HEK293 (cell line): Measurements from ENCODE around the gene LGALS7.

Source experiments
- CTCF ChIA-PET: fragments of 350-600 bp; formaldehyde crosslinking; extraction: SDS; loops from one replicate; lab custom pipeline; 2021; ENCODE audit warnings: antibody characterized with exemption; lab: Yijun Ruan, JAX
- POLR2A ChIA-PET: fragments of 300-600 bp; formaldehyde crosslinking; extraction: SDS; loops from one replicate; lab custom pipeline; 2020; ENCODE audit warnings: antibody characterized with exemption, inconsistent platforms; lab: Yijun Ruan, JAX
- H3K27ac ChIP-seq: fragments of 200-500 bp; sonication (Bioruptor generic); 2 replicates; pipeline ENCODE4 v1.5.1; 2014; ENCODE audit warnings: low read depth, low read length, control low read depth, inconsistent platforms; ENCODE audit errors: extremely low read depth
- H3K36me3 ChIP-seq, 2 experiments: fragments of 200-500 bp in 1 of 2; sonication (Bioruptor generic) in 1 of 2; 1 replicate in 1 of 2; 2 replicates in 1 of 2; pipeline ENCODE4 v1.5.1; 2014 to 2017; ENCODE audit warnings: inconsistent platforms in 2 of 2, low read length in 2 of 2; ENCODE audit not compliant: control insufficient read depth in 2 of 2, insufficient read depth in 1 of 2
- H3K4me1 ChIP-seq: fragments of 200-500 bp; sonication (Bioruptor generic); 2 replicates; pipeline ENCODE4 v1.5.1; 2014; ENCODE audit warnings: mild to moderate bottlenecking, low read length, inconsistent platforms; ENCODE audit not compliant: control insufficient read depth, insufficient read depth
- H3K4me3 ChIP-seq: 2 replicates; pipeline ENCODE4 v1.5.1; 2011; ENCODE audit warnings: low read depth, mild to moderate bottlenecking, control low read depth, low read length, moderate library complexity
- H3K9me3 ChIP-seq: fragments of 200-500 bp; sonication (Bioruptor generic); 2 replicates; pipeline ENCODE4 v1.5.1; 2014; ENCODE audit warnings: low read depth, low read length, inconsistent platforms; ENCODE audit not compliant: control insufficient read depth, insufficient read depth
- BCL11A ChIP-seq: fragments of 450-650 bp; formaldehyde crosslinking; IDR thresholded peaks from 2 replicates; pipeline ENCODE4 v1.5.1; 2016; ENCODE audit warnings: low read depth, missing biosample characterization, missing genetic modification characterization
- GLIS2 ChIP-seq: fragments of 450-650 bp; formaldehyde crosslinking; IDR thresholded peaks from 2 replicates; pipeline ENCODE4 v1.5.1; 2016; ENCODE audit warnings: missing biosample characterization, missing genetic modification characterization
- KLF1 ChIP-seq: fragments of 450-650 bp; formaldehyde crosslinking; IDR thresholded peaks from 2 replicates; pipeline ENCODE4 v1.5.1; 2016; ENCODE audit warnings: missing biosample characterization, missing genetic modification characterization
- KLF10 ChIP-seq: fragments of 450-650 bp; IDR thresholded peaks from 2 replicates; pipeline ENCODE4 v1.5.1; 2018; ENCODE audit warnings: missing biosample characterization, mild to moderate bottlenecking, missing genetic modification characterization
- KLF9 ChIP-seq: fragments of 450-650 bp; formaldehyde crosslinking; IDR thresholded peaks from 2 replicates; pipeline ENCODE4 v1.5.1; 2016; ENCODE audit warnings: missing biosample characterization, missing genetic modification characterization, low read depth
- MYNN ChIP-seq: fragments of 450-650 bp; formaldehyde crosslinking; IDR thresholded peaks from 2 replicates; pipeline ENCODE4 v1.5.1; 2016; ENCODE audit warnings: missing biosample characterization, missing genetic modification characterization, borderline replicate concordance
- SCRT2 ChIP-seq: fragments of 450-650 bp; formaldehyde crosslinking; IDR thresholded peaks from 2 replicates; pipeline ENCODE4 v1.5.1; 2016; ENCODE audit warnings: missing biosample characterization, missing genetic modification characterization
- YY2 ChIP-seq: fragments of 450-650 bp; formaldehyde crosslinking; IDR thresholded peaks from 2 replicates; pipeline ENCODE4 v1.5.1; 2016; ENCODE audit warnings: missing biosample characterization, missing genetic modification characterization
- ZFHX2 ChIP-seq: fragments of 450-650 bp; formaldehyde crosslinking; conservative IDR thresholded peaks from 2 replicates; pipeline ENCODE4 v1.5.1; 2016; ENCODE audit warnings: missing biosample characterization, missing genetic modification characterization
- ZNF138 ChIP-seq: fragments of 450-650 bp; formaldehyde crosslinking; IDR thresholded peaks from 2 replicates; pipeline ENCODE4 v1.5.1; 2016; ENCODE audit warnings: missing biosample characterization, missing genetic modification characterization, borderline replicate concordance
- ZNF155 ChIP-seq: fragments of 450-650 bp; formaldehyde crosslinking; IDR thresholded peaks from 2 replicates; pipeline ENCODE4 v1.5.1; 2016; ENCODE audit warnings: missing biosample characterization, missing genetic modification characterization
- ZNF169 ChIP-seq: fragments of 450-650 bp; formaldehyde crosslinking; IDR thresholded peaks from 2 replicates; pipeline ENCODE4 v1.5.1; 2016; ENCODE audit warnings: missing biosample characterization, missing genetic modification characterization
- ZNF302 ChIP-seq: fragments of 450-650 bp; formaldehyde crosslinking; IDR thresholded peaks from 2 replicates; pipeline ENCODE4 v1.5.1; 2016; ENCODE audit warnings: missing biosample characterization, missing genetic modification characterization, low read depth
- ZNF501 ChIP-seq: fragments of 450-650 bp; formaldehyde crosslinking; IDR thresholded peaks from 2 replicates; pipeline ENCODE4 v1.5.1; 2016; ENCODE audit warnings: missing biosample characterization, missing genetic modification characterization
- ZNF510 ChIP-seq: fragments of 450-650 bp; formaldehyde crosslinking; IDR thresholded peaks from 2 replicates; pipeline ENCODE4 v1.5.1; 2018; ENCODE audit warnings: mild to moderate bottlenecking, missing genetic modification characterization, missing biosample characterization; ENCODE audit not compliant: insufficient replicate concordance
- ZNF521 ChIP-seq: fragments of 450-650 bp; formaldehyde crosslinking; IDR thresholded peaks from 2 replicates; pipeline ENCODE4 v1.5.1; 2017; ENCODE audit warnings: missing biosample characterization, mild to moderate bottlenecking, missing genetic modification characterization
- ZNF571 ChIP-seq: fragments of 450-650 bp; formaldehyde crosslinking; IDR thresholded peaks from 2 replicates; pipeline ENCODE4 v1.5.0; 2017; ENCODE audit warnings: missing biosample characterization, missing genetic modification characterization
- ZNF600 ChIP-seq: fragments of 450-650 bp; formaldehyde crosslinking; IDR thresholded peaks from 2 replicates; pipeline ENCODE4 v1.5.1; 2016; ENCODE audit warnings: missing biosample characterization, missing genetic modification characterization
- ZNF776 ChIP-seq: fragments of 450-650 bp; formaldehyde crosslinking; IDR thresholded peaks from 2 replicates; pipeline ENCODE4 v1.5.0; 2017; ENCODE audit warnings: missing biosample characterization, missing genetic modification characterization, borderline replicate concordance
- ZNF791 ChIP-seq: fragments of 450-650 bp; formaldehyde crosslinking; IDR thresholded peaks from 2 replicates; pipeline ENCODE4 v1.5.1; 2016; ENCODE audit warnings: missing biosample characterization, missing genetic modification characterization
- ZNF792 ChIP-seq: fragments of 450-650 bp; formaldehyde crosslinking; IDR thresholded peaks from 2 replicates; pipeline ENCODE4 v1.5.1; 2016; ENCODE audit warnings: missing biosample characterization, missing genetic modification characterization
- ZNF837 ChIP-seq: fragments of 450-650 bp; formaldehyde crosslinking; IDR thresholded peaks from 2 replicates; pipeline ENCODE4 v1.5.1; 2016; ENCODE audit warnings: missing biosample characterization, missing genetic modification characterization
- ZSCAN30 ChIP-seq: fragments of 450-650 bp; IDR thresholded peaks from 2 replicates; pipeline ENCODE4 v1.5.1; 2018; ENCODE audit warnings: missing biosample characterization, mild to moderate bottlenecking, missing genetic modification characterization, moderate library complexity
- TF ChIP-seq, protein P1 (sequence below): fragments of 450-650 bp; formaldehyde crosslinking; IDR thresholded peaks from 2 replicates; pipeline ENCODE4 v1.5.1; 2016; ENCODE audit warnings: missing biosample characterization, missing genetic modification characterization
- TF ChIP-seq, protein P2 (sequence below): IDR thresholded peaks from 2 replicates; pipeline ENCODE4 v1.6.1; 2011; ENCODE audit warnings: mild to moderate bottlenecking, low read depth, low read length, borderline replicate concordance
- TF ChIP-seq, protein P3 (sequence below): fragments of 450-650 bp; formaldehyde crosslinking; IDR thresholded peaks from 2 replicates; pipeline ENCODE4 v1.5.1; 2016; ENCODE audit warnings: missing biosample characterization, missing genetic modification characterization
- TF ChIP-seq, protein P4 (sequence below): sonication (generic); formaldehyde crosslinking; IDR thresholded peaks from 2 replicates; pipeline ENCODE4 v1.8.1; 2022; ENCODE audit warnings: mild to moderate bottlenecking, moderate library complexity, missing genetic modification reagents
- TF ChIP-seq, protein P5 (sequence below): fragments of 450-650 bp; formaldehyde crosslinking; optimal IDR thresholded peaks from 2 replicates; pipeline ENCODE3; 2016; ENCODE audit warnings: missing biosample characterization, mild to moderate bottlenecking, missing genetic modification characterization

Gene LGALS7

DNA sequence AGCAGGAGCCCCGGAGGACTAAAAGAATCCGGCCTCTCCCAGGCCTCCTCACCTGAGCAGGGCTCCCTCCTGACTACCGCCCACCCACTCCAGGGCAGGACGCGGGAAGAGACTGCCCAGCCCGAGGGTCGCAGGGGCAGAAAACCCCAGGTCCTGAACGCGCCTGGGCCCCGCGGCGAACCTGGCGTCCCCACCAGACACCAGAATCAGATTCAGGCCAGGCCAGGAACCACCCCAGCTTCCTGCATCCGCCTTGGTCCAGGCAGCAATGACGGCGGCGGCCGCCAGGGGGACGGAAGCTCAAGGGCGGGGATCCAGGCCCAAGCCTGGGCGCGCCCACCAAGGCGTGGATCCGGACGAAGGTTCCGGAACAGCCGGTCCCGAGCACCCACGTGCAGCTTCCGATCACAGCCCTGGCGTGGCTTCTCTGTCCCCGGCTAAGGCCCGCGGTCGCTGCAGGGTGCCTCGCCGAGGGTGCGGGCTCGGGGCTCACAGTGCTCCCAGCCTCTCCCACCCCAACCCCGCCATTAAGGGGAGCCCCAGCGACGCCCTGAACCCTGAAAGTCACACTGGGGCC is 3.6 kb downstream of the LGALS7 start:
- H3K36me3 ChIP-seq, result no peaks in the 10 kb centered on the region
- TF ChIP-seq MYNN (tag by site-specific recombination), result no peak
- peak; percentile 61 for TF ChIP-seq KLF1 (tag by site-specific recombination)
- no peak for TF ChIP-seq ZNF521 (tag by site-specific recombination)
- TF ChIP-seq, protein P1, sequence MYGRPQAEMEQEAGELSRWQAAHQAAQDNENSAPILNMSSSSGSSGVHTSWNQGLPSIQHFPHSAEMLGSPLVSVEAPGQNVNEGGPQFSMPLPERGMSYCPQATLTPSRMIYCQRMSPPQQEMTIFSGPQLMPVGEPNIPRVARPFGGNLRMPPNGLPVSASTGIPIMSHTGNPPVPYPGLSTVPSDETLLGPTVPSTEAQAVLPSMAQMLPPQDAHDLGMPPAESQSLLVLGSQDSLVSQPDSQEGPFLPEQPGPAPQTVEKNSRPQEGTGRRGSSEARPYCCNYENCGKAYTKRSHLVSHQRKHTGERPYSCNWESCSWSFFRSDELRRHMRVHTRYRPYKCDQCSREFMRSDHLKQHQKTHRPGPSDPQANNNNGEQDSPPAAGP, result 0 out of 2 replicates have a peak, but pooled peaks have one; percentile 29
- TF ChIP-seq, protein P2, sequence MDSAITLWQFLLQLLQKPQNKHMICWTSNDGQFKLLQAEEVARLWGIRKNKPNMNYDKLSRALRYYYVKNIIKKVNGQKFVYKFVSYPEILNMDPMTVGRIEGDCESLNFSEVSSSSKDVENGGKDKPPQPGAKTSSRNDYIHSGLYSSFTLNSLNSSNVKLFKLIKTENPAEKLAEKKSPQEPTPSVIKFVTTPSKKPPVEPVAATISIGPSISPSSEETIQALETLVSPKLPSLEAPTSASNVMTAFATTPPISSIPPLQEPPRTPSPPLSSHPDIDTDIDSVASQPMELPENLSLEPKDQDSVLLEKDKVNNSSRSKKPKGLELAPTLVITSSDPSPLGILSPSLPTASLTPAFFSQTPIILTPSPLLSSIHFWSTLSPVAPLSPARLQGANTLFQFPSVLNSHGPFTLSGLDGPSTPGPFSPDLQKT, result no peak
- no peak for TF ChIP-seq SCRT2 (tag by site-specific recombination)
- TF ChIP-seq KLF9 (tag by site-specific recombination), result peak; percentile 53; the same call in 1 of the 2 replicates
- no peak for TF ChIP-seq ZNF792 (tag by site-specific recombination)
- TF ChIP-seq GLIS2 (tag by site-specific recombination), result no peak
- peak; percentile 71 for TF ChIP-seq ZNF600 (tag by site-specific recombination)
- no peak for TF ChIP-seq ZSCAN30 (tag by site-specific recombination)
- no peak for TF ChIP-seq ZNF501
- no peak for TF ChIP-seq ZNF791 (tag by site-specific recombination)
- no peak for TF ChIP-seq ZNF169 (tag by site-specific recombination)
- no peak for TF ChIP-seq ZNF155 (tag by site-specific recombination)
- TF ChIP-seq BCL11A, result no peak
- TF ChIP-seq, protein P3, sequence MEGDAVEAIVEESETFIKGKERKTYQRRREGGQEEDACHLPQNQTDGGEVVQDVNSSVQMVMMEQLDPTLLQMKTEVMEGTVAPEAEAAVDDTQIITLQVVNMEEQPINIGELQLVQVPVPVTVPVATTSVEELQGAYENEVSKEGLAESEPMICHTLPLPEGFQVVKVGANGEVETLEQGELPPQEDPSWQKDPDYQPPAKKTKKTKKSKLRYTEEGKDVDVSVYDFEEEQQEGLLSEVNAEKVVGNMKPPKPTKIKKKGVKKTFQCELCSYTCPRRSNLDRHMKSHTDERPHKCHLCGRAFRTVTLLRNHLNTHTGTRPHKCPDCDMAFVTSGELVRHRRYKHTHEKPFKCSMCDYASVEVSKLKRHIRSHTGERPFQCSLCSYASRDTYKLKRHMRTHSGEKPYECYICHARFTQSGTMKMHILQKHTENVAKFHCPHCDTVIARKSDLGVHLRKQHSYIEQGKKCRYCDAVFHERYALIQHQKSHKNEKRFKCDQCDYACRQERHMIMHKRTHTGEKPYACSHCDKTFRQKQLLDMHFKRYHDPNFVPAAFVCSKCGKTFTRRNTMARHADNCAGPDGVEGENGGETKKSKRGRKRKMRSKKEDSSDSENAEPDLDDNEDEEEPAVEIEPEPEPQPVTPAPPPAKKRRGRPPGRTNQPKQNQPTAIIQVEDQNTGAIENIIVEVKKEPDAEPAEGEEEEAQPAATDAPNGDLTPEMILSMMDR (tag by site-specific recombination), result peak; percentile 46; the same call in 1 of the 2 replicates
- TF ChIP-seq, protein P4, sequence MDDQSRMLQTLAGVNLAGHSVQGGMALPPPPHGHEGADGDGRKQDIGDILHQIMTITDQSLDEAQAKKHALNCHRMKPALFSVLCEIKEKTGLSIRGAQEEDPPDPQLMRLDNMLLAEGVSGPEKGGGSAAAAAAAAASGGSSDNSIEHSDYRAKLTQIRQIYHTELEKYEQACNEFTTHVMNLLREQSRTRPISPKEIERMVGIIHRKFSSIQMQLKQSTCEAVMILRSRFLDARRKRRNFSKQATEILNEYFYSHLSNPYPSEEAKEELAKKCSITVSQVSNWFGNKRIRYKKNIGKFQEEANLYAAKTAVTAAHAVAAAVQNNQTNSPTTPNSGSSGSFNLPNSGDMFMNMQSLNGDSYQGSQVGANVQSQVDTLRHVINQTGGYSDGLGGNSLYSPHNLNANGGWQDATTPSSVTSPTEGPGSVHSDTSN, result 0 out of 2 replicates have a peak, but pooled peaks have one; percentile 65
- H3K9me3 ChIP-seq, result no peaks in the 10 kb centered on the region
- POLR2A ChIA-PET, result interaction anchor here (1.0 to 1.6 kb wide), 4 partner anchors 17 to 79 kb away, joined by 4 to 10 read pairs (median 8); partner anchors contain the start of gene ECH1
- H3K4me1 ChIP-seq, result no peaks in the 10 kb centered on the region
- no peak overlapping the region for H3K4me3 ChIP-seq
- peak overlapping the region; percentile 52; the same call in 1 of the 2 replicates for H3K27ac ChIP-seq
- CTCF ChIA-PET, result interaction anchor here (0.6 to 2.0 kb wide), 35 partner anchors 8 to 1836 kb away, joined by 3 to 21 read pairs (median 4); partner anchors contain the start of genes ECH1, LGALS4 and LGALS7B

DNA sequence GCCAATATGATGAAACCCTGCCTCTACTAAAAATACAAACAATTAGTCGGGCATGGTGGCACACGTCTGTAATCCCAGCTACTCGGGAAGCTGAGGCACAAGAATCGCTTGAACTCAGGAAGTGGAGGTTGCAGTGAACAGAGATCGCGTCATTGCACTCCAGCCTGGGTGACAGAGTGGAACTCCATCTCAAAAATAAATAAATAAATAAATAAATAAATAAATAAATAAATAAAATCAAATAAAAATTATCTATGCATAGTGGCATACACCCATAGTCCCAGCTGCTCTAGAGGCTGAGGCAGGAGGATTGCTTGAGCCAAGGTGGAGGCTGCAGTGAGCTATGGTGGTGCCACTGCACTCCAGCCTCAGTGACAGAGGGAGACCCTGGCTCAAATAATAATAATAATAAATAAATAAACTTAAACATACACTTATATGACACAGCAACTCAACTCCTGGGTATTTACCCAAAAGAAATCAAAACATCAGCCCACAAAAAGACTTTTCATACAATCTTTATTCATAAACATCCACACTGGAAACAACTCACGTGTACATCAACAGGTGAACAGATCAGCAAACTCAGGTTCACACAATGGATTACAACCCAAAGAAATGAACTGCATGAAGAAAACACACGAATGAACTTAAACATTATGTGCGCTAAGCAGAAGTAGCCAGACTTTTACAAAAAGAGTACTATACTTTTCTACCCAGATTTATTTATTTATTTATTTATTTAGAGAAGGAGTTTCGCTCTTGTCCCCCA is 6.9 kb downstream of the LGALS7 start:
- Histone ChIP-seq H3K27ac (no peak overlapping the region), H3K4me3 (no peak overlapping the region), H3K9me3 (no peaks in the 10 kb centered on the region), H3K36me3 (no peaks in the 10 kb centered on the region), H3K4me1 (no peaks in the 10 kb centered on the region)
- POLR2A ChIA-PET, result no interaction called here
- CTCF ChIA-PET, result interaction anchor here (1.0 to 1.1 kb wide), 2 partner anchors 121 to 364 kb away, joined by 3 to 4 read pairs; partner anchors contain the start of gene FAM98C
- TF ChIP-seq YY2 (no peak), ZNF776 (tag by site-specific recombination) (no peak), KLF10 (tag by site-specific recombination) (no peak), ZNF302 (tag by site-specific recombination) (0 out of 2 replicates have a peak, but pooled peaks have one; percentile 24), ZNF837 (tag by site-specific recombination) (no peak), MYNN (tag by site-specific recombination) (peak; percentile 60; the same call in 1 of the 2 replicates), ZNF510 (tag by site-specific recombination) (no peak), ZFHX2 (tag by site-specific recombination) (no peak), ZNF138 (tag by site-specific recombination) (peak; percentile 92; the same call in 1 of the 2 replicates), ZNF571 (no peak)
- TF ChIP-seq, protein P5, sequence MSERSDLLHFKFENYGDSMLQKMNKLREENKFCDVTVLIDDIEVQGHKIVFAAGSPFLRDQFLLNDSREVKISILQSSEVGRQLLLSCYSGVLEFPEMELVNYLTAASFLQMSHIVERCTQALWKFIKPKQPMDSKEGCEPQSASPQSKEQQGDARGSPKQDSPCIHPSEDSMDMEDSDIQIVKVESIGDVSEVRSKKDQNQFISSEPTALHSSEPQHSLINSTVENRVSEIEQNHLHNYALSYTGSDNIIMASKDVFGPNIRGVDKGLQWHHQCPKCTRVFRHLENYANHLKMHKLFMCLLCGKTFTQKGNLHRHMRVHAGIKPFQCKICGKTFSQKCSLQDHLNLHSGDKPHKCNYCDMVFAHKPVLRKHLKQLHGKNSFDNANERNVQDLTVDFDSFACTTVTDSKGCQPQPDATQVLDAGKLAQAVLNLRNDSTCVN (tag by site-specific recombination), result no peak
